HepG2 (cell line): ENCODE results near the gene HEXIM1. TPM values are rescaled to one million over a fixed set of nuclear protein-coding genes. Genes with fewer than 3 reads are reported as not detected.

ENCODE experiments used
- ERF ChIP-seq: IDR thresholded peaks from 2 replicates; pipeline ENCODE4 v1.6.1; 2018; ENCODE audit warnings: missing biosample characterization, missing genetic modification reagents
- HNF4A ChIP-seq: sonication (generic); formaldehyde crosslinking; IDR thresholded peaks from 2 replicates; pipeline ENCODE4 v1.4.0; 2020; ENCODE audit warnings: missing genetic modification reagents
- IRX3 ChIP-seq: sonication (generic); formaldehyde crosslinking; IDR thresholded peaks from 2 replicates; pipeline ENCODE4 v1.8.1; 2023; ENCODE audit warnings: mild to moderate bottlenecking, low read depth, missing genetic modification reagents, borderline replicate concordance
- KDM6A ChIP-seq: IDR thresholded peaks from 2 replicates; pipeline ENCODE4 v1.6.1; 2016; ENCODE audit warnings: low read depth
- MXD4 ChIP-seq: IDR thresholded peaks from 2 replicates; pipeline ENCODE4 v1.6.1; 2016; ENCODE audit warnings: mild to moderate bottlenecking, missing biosample characterization, missing genetic modification reagents
- NFATC3 ChIP-seq: sonication (generic); formaldehyde crosslinking; IDR thresholded peaks from 2 replicates; pipeline ENCODE4 v1.5.1; 2020; ENCODE audit warnings: mild to moderate bottlenecking, missing genetic modification reagents
- SYNCRIP ChIP-seq: fragments of 200-400 bp; formaldehyde crosslinking; IDR thresholded peaks from 2 replicates; pipeline ENCODE4 v1.6.1; 2018; ENCODE audit warnings: mild to moderate bottlenecking, low read depth, low read length; ENCODE audit not compliant: insufficient read depth
- ZMYM4 ChIP-seq: sonication (generic); formaldehyde crosslinking; IDR thresholded peaks from 2 replicates; pipeline ENCODE4 v1.8.1; 2023; ENCODE audit warnings: mild to moderate bottlenecking, missing genetic modification reagents
- ZNF230 ChIP-seq: sonication (generic); formaldehyde crosslinking; IDR thresholded peaks from 2 replicates; pipeline ENCODE4 v1.4.0; 2020; ENCODE audit warnings: mild to moderate bottlenecking, missing genetic modification reagents
- ZNF264 ChIP-seq: sonication (generic); formaldehyde crosslinking; IDR thresholded peaks from 2 replicates; pipeline ENCODE4 v1.4.0; 2020; ENCODE audit warnings: missing genetic modification reagents
- ZNF318 ChIP-seq: sonication (generic); formaldehyde crosslinking; IDR thresholded peaks from 2 replicates; pipeline ENCODE4 v1.4.0; 2020; ENCODE audit warnings: mild to moderate bottlenecking, missing genetic modification reagents
- ZNF550 ChIP-seq: sonication (generic); formaldehyde crosslinking; IDR thresholded peaks from 2 replicates; pipeline ENCODE4 v1.4.0; 2020; ENCODE audit warnings: mild to moderate bottlenecking, missing genetic modification reagents, borderline replicate concordance
- ZNF713 ChIP-seq: sonication (generic); formaldehyde crosslinking; IDR thresholded peaks from 2 replicates; pipeline ENCODE4 v1.4.0; 2020; ENCODE audit warnings: mild to moderate bottlenecking, missing genetic modification reagents
- ZNF773 ChIP-seq: sonication (generic); formaldehyde crosslinking; IDR thresholded peaks from 2 replicates; pipeline ENCODE4 v1.4.0; 2020; ENCODE audit warnings: missing genetic modification reagents, borderline replicate concordance
- ZNF776 ChIP-seq: sonication (generic); formaldehyde crosslinking; IDR thresholded peaks from 2 replicates; pipeline ENCODE4 v1.4.0; 2020; ENCODE audit warnings: mild to moderate bottlenecking, missing genetic modification reagents
- ZNF841 ChIP-seq: sonication (generic); formaldehyde crosslinking; IDR thresholded peaks from 2 replicates; pipeline ENCODE4 v1.8.1; 2023; ENCODE audit warnings: missing genetic modification reagents, borderline replicate concordance
- ZZZ3 ChIP-seq: sonication (generic); formaldehyde crosslinking; IDR thresholded peaks from 2 replicates; pipeline ENCODE4 v1.4.0; 2020; ENCODE audit warnings: missing genetic modification reagents, mild to moderate bottlenecking, borderline replicate concordance
- polyA plus RNA-seq, 8 experiments: library from polyadenylated mRNA; depleted of rRNA in 3 of 8; stranded (reverse) in 7 of 8; unstranded in 1 of 8; fragments of >200 nt; fragmentation: Illumina TruSeq in 4 of 8; extraction: Trizol in 4 of 8; gene quantifications; 2 replicates each; pipeline versions ENCODE4 v1.2.1 to v1.2.3, GENCODE V29; 2011 to 2016; ENCODE audit warnings: low read depth in 4 of 8, missing spikeins in 1 of 8, mixed read lengths in 1 of 8; ENCODE audit not compliant: insufficient read depth in 1 of 8
- total RNA-seq, 5 experiments: library from RNA; depleted of rRNA; stranded (reverse); fragments of >200 nt; fragmentation: Illumina TruSeq; extraction: Trizol; gene quantifications; 2 replicates each; pipeline ENCODE4 v1.2.3, GENCODE V29; 2016; ENCODE audit warnings: low read depth in 1 of 5
- TF ChIP-seq, protein P1 (sequence below): sonication (generic); formaldehyde crosslinking; IDR thresholded peaks from 2 replicates; pipeline ENCODE4 v1.8.1; 2022; ENCODE audit warnings: mild to moderate bottlenecking, missing genetic modification reagents
- TF ChIP-seq, protein P2 (sequence below): sonication (generic); formaldehyde crosslinking; conservative IDR thresholded peaks from 2 replicates; pipeline ENCODE4 v1.4.0; 2020; ENCODE audit warnings: missing genetic modification reagents

HEXIM1 gene
- total and polyA plus RNA-seq, 2 of the 13 experiments (the other 11 are each of a cell fraction or from before 2014, with no cell fraction given): 10.5 to 16.6 TPM

- TF ChIP-seq ZNF318 (no peak), ZNF713 (CRISPR knock-in tag) (0 out of 2 replicates have a peak, but pooled peaks have one; percentile 32), ZZZ3 (CRISPR knock-in tag) (peak; percentile 71; the same call in 1 of the 2 replicates), MXD4 (CRISPR knock-in tag) (peak; percentile 87), ZNF230 (CRISPR knock-in tag) (peak; percentile 89; the same call in 1 of the 2 replicates), ZMYM4 (CRISPR knock-in tag) (peak; percentile 94), ERF (CRISPR knock-in tag) (peak; percentile 95), SYNCRIP (no peak), ZNF841 (CRISPR knock-in tag) (no peak), ZNF264 (CRISPR knock-in tag) (0 out of 2 replicates have a peak, but pooled peaks have one; percentile 57), ZNF776 (CRISPR knock-in tag) (0 out of 2 replicates have a peak, but pooled peaks have one; percentile 47), ZNF550 (CRISPR knock-in tag) (0 out of 2 replicates have a peak, but pooled peaks have one; percentile 72), KDM6A (no peak), ZNF773 (CRISPR knock-in tag) (peak; percentile 38; the same call in 1 of the 2 replicates), IRX3 (CRISPR knock-in tag) (peak; percentile 42; the same call in 1 of the 2 replicates), NFATC3 (CRISPR knock-in tag) (peak; percentile 87), HNF4A (peak; percentile 82)
- TF ChIP-seq, protein P1, sequence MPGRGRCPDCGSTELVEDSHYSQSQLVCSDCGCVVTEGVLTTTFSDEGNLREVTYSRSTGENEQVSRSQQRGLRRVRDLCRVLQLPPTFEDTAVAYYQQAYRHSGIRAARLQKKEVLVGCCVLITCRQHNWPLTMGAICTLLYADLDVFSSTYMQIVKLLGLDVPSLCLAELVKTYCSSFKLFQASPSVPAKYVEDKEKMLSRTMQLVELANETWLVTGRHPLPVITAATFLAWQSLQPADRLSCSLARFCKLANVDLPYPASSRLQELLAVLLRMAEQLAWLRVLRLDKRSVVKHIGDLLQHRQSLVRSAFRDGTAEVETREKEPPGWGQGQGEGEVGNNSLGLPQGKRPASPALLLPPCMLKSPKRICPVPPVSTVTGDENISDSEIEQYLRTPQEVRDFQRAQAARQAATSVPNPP: no peak
- TF ChIP-seq, protein P2, sequence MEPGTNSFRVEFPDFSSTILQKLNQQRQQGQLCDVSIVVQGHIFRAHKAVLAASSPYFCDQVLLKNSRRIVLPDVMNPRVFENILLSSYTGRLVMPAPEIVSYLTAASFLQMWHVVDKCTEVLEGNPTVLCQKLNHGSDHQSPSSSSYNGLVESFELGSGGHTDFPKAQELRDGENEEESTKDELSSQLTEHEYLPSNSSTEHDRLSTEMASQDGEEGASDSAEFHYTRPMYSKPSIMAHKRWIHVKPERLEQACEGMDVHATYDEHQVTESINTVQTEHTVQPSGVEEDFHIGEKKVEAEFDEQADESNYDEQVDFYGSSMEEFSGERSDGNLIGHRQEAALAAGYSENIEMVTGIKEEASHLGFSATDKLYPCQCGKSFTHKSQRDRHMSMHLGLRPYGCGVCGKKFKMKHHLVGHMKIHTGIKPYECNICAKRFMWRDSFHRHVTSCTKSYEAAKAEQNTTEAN (CRISPR knock-in tag): no peak; the same call in 1 of the 2 replicates
Measured at GRCh38 chr17:45135192-45135977, 12.9 kb upstream of the HEXIM1 start, which contains the start of gene ACBD4 (continued).
